Endothelial cell of umbilical vein (primary cell): ENCODE data around the gene ZNF619. TPM values are rescaled to one million over a fixed set of nuclear protein-coding genes. Genes with fewer than 3 reads are reported as not detected.

ENCODE experiments used
- BruUV-seq: library from RNA; stranded (reverse); fragments of 400-500 nt; replicated peaks from 2 replicates; lab custom pipeline; 2021; lab: Mats Ljungman, UMichigan
- CTCF ChIA-PET: fragments of 300-600, 350-600 bp; sonication (Branson Sonifier 250); formaldehyde crosslinking; loops from one replicate; lab custom pipeline; 2021; ENCODE audit warnings: antibody characterized with exemption, inconsistent platforms; lab: Charles Lee
- POLR2A ChIA-PET: fragments of 300-600, 350-600 bp; sonication (Branson Sonifier 250); formaldehyde crosslinking; loops from one replicate; lab custom pipeline; 2021; ENCODE audit warnings: antibody characterized with exemption, inconsistent platforms; lab: Charles Lee
- DNase-seq: peaks from one replicate; pipeline ENCODE4 v3.0.0-alpha.2; 2011; ENCODE audit warnings: low read depth, low spot score
- FAIRE-seq: peaks from 2 replicates; lab custom pipeline; 2011; peaks lifted over from hg19 to GRCh38; lab: Jason Lieb, UNC
- H2AFZ ChIP-seq: 2 replicates; pipeline ENCODE4 v1.6.0; 2012; ENCODE audit warnings: low read depth, low read length, control low read depth, inconsistent platforms
- H3K27ac ChIP-seq: 2 replicates; pipeline ENCODE4 v1.5.1; 2011; ENCODE audit warnings: low read depth, mild to moderate bottlenecking, control low read depth, low read length, moderate library complexity; ENCODE audit not compliant: insufficient read depth
- H3K27me3 ChIP-seq, 2 experiments: 2 replicates each; pipeline versions ENCODE4 v1.6.0 to v1.6.1; 2011; ENCODE audit warnings: low read length in 2 of 2, mixed read lengths in 1 of 2; ENCODE audit not compliant: control insufficient read depth in 2 of 2, insufficient read depth in 2 of 2
- H3K36me3 ChIP-seq, 2 experiments: 2 replicates in 1 of 2; 3 replicates in 1 of 2; pipeline ENCODE4 v1.5.1; 2011; ENCODE audit warnings: low read length in 2 of 2, mild to moderate bottlenecking in 1 of 2, moderate library complexity in 1 of 2; ENCODE audit not compliant: control insufficient read depth in 2 of 2, insufficient read depth in 2 of 2; ENCODE audit errors: extremely low read depth in 1 of 2
- H3K4me1 ChIP-seq: 3 replicates; pipeline ENCODE4 v1.5.1; 2011; ENCODE audit warnings: mild to moderate bottlenecking, low read length; ENCODE audit not compliant: control insufficient read depth, insufficient read depth; ENCODE audit errors: extremely low read depth
- H3K4me2 ChIP-seq: 2 replicates; pipeline ENCODE4 v1.6.1; 2011; ENCODE audit warnings: low read length, control low read depth, mixed read lengths; ENCODE audit not compliant: insufficient read depth
- H3K4me3 ChIP-seq, 3 experiments: fragments of 200-600 bp in 1 of 3; sonication (generic), shearing (Covaris generic) in 1 of 3; replicated peaks in 1 of 3; 2 replicates each; pipeline ENCODE4 v1.5.1; 2011 to 2016; ENCODE audit warnings: control low read depth in 3 of 3, low read length in 3 of 3, mild to moderate bottlenecking in 2 of 3, inconsistent platforms in 1 of 3, low read depth in 1 of 3, moderate library complexity in 1 of 3; ENCODE audit not compliant: insufficient read depth in 1 of 3
- H3K79me2 ChIP-seq: 2 replicates; pipeline ENCODE4 v1.6.0; 2012; ENCODE audit warnings: low read length, inconsistent platforms; ENCODE audit not compliant: control insufficient read depth, insufficient read depth
- H3K9ac ChIP-seq: replicated peaks from 2 replicates; pipeline ENCODE3; 2011; ENCODE audit warnings: low read length, control low read depth; ENCODE audit not compliant: insufficient read depth; ENCODE audit errors: extremely low read depth
- H3K9me1 ChIP-seq: replicated peaks from 3 replicates; pipeline ENCODE4 v1.6.0; 2011; ENCODE audit warnings: mild to moderate bottlenecking, low read length; ENCODE audit not compliant: control insufficient read depth, insufficient read depth; ENCODE audit errors: extremely low read depth
- H3K9me3 ChIP-seq: replicated peaks from 2 replicates; pipeline ENCODE4 v1.5.1; 2012; ENCODE audit warnings: low read length, inconsistent platforms; ENCODE audit not compliant: control insufficient read depth, insufficient read depth
- H4K20me1 ChIP-seq: replicated peaks from 2 replicates; pipeline ENCODE3; 2011; ENCODE audit warnings: mild to moderate bottlenecking, low read length; ENCODE audit not compliant: control insufficient read depth, insufficient read depth; ENCODE audit errors: extremely low read depth
- CTCF ChIP-seq, 2 donors: IDR thresholded peaks; 1 replicate in 1 of 2; 2 replicates in 1 of 2; pipeline ENCODE4 v1.5.1; 2011; ENCODE audit warnings: low read length in 2 of 2, mild to moderate bottlenecking in 2 of 2, moderate library complexity in 2 of 2, control low read depth in 1 of 2, inconsistent platforms in 1 of 2, low read depth in 1 of 2; ENCODE audit not compliant: insufficient read depth in 1 of 2; ENCODE audit errors: extremely low read depth in 1 of 2
- EZH2 ChIP-seq: IDR thresholded peaks from 2 replicates; pipeline ENCODE4 v1.6.1; 2012; ENCODE audit warnings: borderline replicate concordance, low read depth, mild to moderate bottlenecking, moderate library complexity, low read length, inconsistent platforms; ENCODE audit not compliant: severe bottlenecking
- FOS ChIP-seq: IDR thresholded peaks from 2 replicates; pipeline ENCODE4 v1.6.1; 2011; ENCODE audit warnings: mild to moderate bottlenecking, low read length, moderate library complexity, borderline replicate concordance; ENCODE audit not compliant: insufficient read depth
- GATA2 ChIP-seq: IDR thresholded peaks from 2 replicates; pipeline ENCODE4 v1.7.0; 2011; ENCODE audit warnings: low read depth, mild to moderate bottlenecking, moderate library complexity, mixed read lengths, low read length; ENCODE audit not compliant: insufficient read length, insufficient read depth
- JUN ChIP-seq: IDR thresholded peaks from 2 replicates; pipeline ENCODE4 v1.6.1; 2011; ENCODE audit warnings: borderline replicate concordance, low read depth; ENCODE audit not compliant: insufficient read length, insufficient read depth
- MAX ChIP-seq: IDR thresholded peaks from 2 replicates; pipeline ENCODE4 v1.6.1; 2011; ENCODE audit not compliant: insufficient read depth, insufficient read length
- MYC ChIP-seq: IDR thresholded peaks from one replicate; pipeline ENCODE4 v1.6.1; 2011; ENCODE audit warnings: mild to moderate bottlenecking, low read depth, low read length
- POLR2A ChIP-seq: IDR thresholded peaks from 2 replicates; pipeline ENCODE4 v1.6.1; 2012; ENCODE audit warnings: low read depth, mild to moderate bottlenecking, control low read depth, low read length
- POLR2AphosphoS5 ChIP-seq: IDR thresholded peaks from 2 replicates; pipeline ENCODE4 v1.6.1; 2012; ENCODE audit warnings: low read depth, mild to moderate bottlenecking, control low read depth, low read length, moderate library complexity; ENCODE audit not compliant: insufficient read depth
- dilution Hi-C: fragments of 300-500 bp; cut with MboI; formaldehyde crosslinking; loops from one replicate; pipeline ENCODE4 v1.15.0; 2019; ENCODE audit warnings: low sequenced_read_pairs; ENCODE audit not compliant: extremely low pct_ligation_motif_present
- intact Hi-C: fragments of 100-400 bp; cut with micrococcal nuclease; formaldehyde crosslinking; loops from one replicate; pipeline ENCODE4 v1.10.0; 2022
- polyA plus RNA-seq, 4 experiments: library from polyadenylated mRNA; depleted of rRNA in 3 of 4; stranded (reverse) in 3 of 4; unstranded in 1 of 4; fragments of >200 nt; gene quantifications; 2 replicates each; pipeline versions ENCODE4 v1.2.1 to v1.2.3, GENCODE V29; 2011 to 2012; ENCODE audit warnings: missing spikeins in 1 of 4
- total RNA-seq: library from RNA; stranded (reverse); gene quantifications from 2 replicates; pipeline ENCODE4 v1.2.3, GENCODE V29; 2021

Gene ZNF619
- total and polyA plus RNA-seq, 2 donors (not counting 3 experiments of a cell fraction or from before 2014, with no cell fraction given): 2.3 to 7.2 TPM

DNA sequence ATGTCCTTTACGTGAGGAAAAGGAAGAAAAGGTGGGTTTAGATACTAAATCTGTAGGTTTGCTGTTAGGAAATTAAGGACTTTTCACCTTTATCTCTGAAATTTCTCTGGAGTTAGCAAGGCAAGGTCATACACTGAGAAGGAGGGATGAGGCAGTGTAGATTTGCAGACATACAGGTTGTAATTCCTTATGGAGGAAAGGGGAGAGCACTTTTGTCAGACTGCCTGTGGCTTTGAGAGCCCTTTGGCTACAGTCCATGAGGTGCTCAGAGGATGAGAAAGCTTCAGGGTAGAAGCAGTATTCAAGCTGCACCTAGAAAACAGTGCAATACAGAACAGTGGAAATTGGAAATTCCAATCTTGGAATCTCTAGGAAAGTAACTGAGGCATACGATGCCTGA is 11.5 kb upstream of the ZNF619 start:
- no peak overlapping the region for H3K9ac ChIP-seq
- peaks cover 2% of the 10 kb centered on the region for H4K20me1 ChIP-seq
- no peaks in the 10 kb centered on the region for H3K9me1 ChIP-seq
- no TSS peak for BruUV-seq
- intact Hi-C loops: no loop called here
- no peak for TF ChIP-seq JUN
- no peak for TF ChIP-seq POLR2A
- TF ChIP-seq EZH2: no peak
- no peak for TF ChIP-seq POLR2AphosphoS5
- TF ChIP-seq FOS: no peak
- no peak for TF ChIP-seq GATA2
- TF ChIP-seq MAX: no peak
- no peak for TF ChIP-seq CTCF (IDR thresholded peaks at IDR 0.05; ENCODE audit: extremely low read depth in 1 of 2, insufficient read depth in 1 of 2, low read depth in 1 of 2, low read length in 2 of 2)
- no peak for TF ChIP-seq MYC
- H3K36me3 ChIP-seq: peaks cover 14 to 27% of the 10 kb centered on the region in 2 experiments
- H3K27ac ChIP-seq: no peak overlapping the region
- H3K9me3 ChIP-seq: no peaks in the 10 kb centered on the region
- ChIA-PET POLR2A (interaction anchor here (1.1 kb wide), 1 partner anchor 31 kb away, joined by 3 read pairs; no protein-coding TSS in a partner anchor), CTCF (interaction anchor here (0.9 kb wide), 1 partner anchor 41 kb away, joined by 3 read pairs; the partner anchor contains the start of gene ZNF620)
- no peaks in the 10 kb centered on the region for H3K27me3 ChIP-seq
- H3K4me1 ChIP-seq: no peaks in the 10 kb centered on the region
- DNase-seq (no peak), FAIRE-seq (no peak)
- no peak overlapping the region for H3K4me2 ChIP-seq
- no peak overlapping the region for H2AFZ ChIP-seq
- dilution Hi-C loops: no loop called here
- no peak overlapping the region for H3K4me3 ChIP-seq
- no peaks in the 10 kb centered on the region for H3K79me2 ChIP-seq
